SK-N-SH treated with all-trans-retinoic acid at 6 μM for 48 hours (cell line): ENCODE results near the gene TMEM217.
"Not testable (repeated sequence)": the region's sequence is repeated elsewhere in the genome, so short reads cannot be mapped to it uniquely, and the experiment has no call there.

Experiments used
- ATAC-seq: fragments of 200-7000 bp; cut with Tn5 transposase; 3 replicates; pipeline ENCODE4 v1.9.1; 2020; ENCODE audit warnings: mild to moderate bottlenecking, moderate library complexity
- ARNTL ChIP-seq: fragments of 450-650 bp; formaldehyde crosslinking; IDR thresholded peaks from 2 replicates; pipeline ENCODE4 v1.5.0; 2020; ENCODE audit warnings: low read depth, mild to moderate bottlenecking, moderate library complexity, borderline replicate concordance
- CSDC2 ChIP-seq: fragments of 250-450 bp; sonication (Bioruptor Pico); IDR thresholded peaks from 2 replicates; pipeline ENCODE4 v1.5.0; 2020; ENCODE audit warnings: mild to moderate bottlenecking, moderate library complexity
- ESRRG ChIP-seq: fragments of 250-450 bp; sonication (Bioruptor Pico); IDR thresholded peaks from 2 replicates; pipeline ENCODE4 v1.6.1; 2021; ENCODE audit warnings: mild to moderate bottlenecking
- GLIS3 ChIP-seq: fragments of 250-450 bp; sonication (Bioruptor Pico); IDR thresholded peaks from 2 replicates; pipeline ENCODE4 v1.5.0; 2020; ENCODE audit warnings: mild to moderate bottlenecking, moderate library complexity
- ISL1 ChIP-seq: fragments of 250-450 bp; sonication (Bioruptor Pico); IDR thresholded peaks from 2 replicates; pipeline ENCODE4 v2.1.2; 2022; ENCODE audit warnings: mild to moderate bottlenecking, moderate library complexity
- OSR1 ChIP-seq: fragments of 250-450 bp; sonication (Bioruptor Pico); IDR thresholded peaks from 2 replicates; pipeline ENCODE4 v1.8.0; 2022; ENCODE audit warnings: moderate library complexity, mild to moderate bottlenecking, inconsistent platforms
- SNAI2 ChIP-seq: fragments of 250-450 bp; sonication (Bioruptor Pico); IDR thresholded peaks from 2 replicates; pipeline ENCODE4 v1.5.0; 2020; ENCODE audit warnings: mild to moderate bottlenecking, moderate library complexity
- TCF4 ChIP-seq: fragments of 250-450 bp; sonication (Bioruptor Pico); IDR thresholded peaks from 2 replicates; pipeline ENCODE4 v1.8.0; 2021; ENCODE audit warnings: mild to moderate bottlenecking, moderate library complexity, borderline replicate concordance
- TOX ChIP-seq: fragments of 250-450 bp; sonication (Bioruptor Pico); IDR thresholded peaks from 2 replicates; pipeline ENCODE4 v1.8.0; 2021; ENCODE audit warnings: mild to moderate bottlenecking, moderate library complexity, borderline replicate concordance
- TSHZ2 ChIP-seq: fragments of 250-450 bp; sonication (Bioruptor Pico); IDR thresholded peaks from 2 replicates; pipeline ENCODE4 v1.5.0; 2020; ENCODE audit warnings: mild to moderate bottlenecking, moderate library complexity
- ZC3H10 ChIP-seq: fragments of 250-450 bp; sonication (Bioruptor Pico); IDR thresholded peaks from 2 replicates; pipeline ENCODE4 v1.5.1; 2021; ENCODE audit warnings: mild to moderate bottlenecking, moderate library complexity
- ZFP3 ChIP-seq: fragments of 250-450 bp; sonication (Bioruptor Pico); IDR thresholded peaks from 2 replicates; pipeline ENCODE4 v1.5.0; 2020; ENCODE audit warnings: mild to moderate bottlenecking, moderate library complexity
- ZFP30 ChIP-seq: fragments of 450-650 bp; formaldehyde crosslinking; IDR thresholded peaks from 2 replicates; pipeline ENCODE4 v1.5.0; 2022; ENCODE audit warnings: mild to moderate bottlenecking, moderate library complexity
- ZNF565 ChIP-seq: fragments of 450-650 bp; formaldehyde crosslinking; conservative IDR thresholded peaks from 2 replicates; pipeline ENCODE4 v1.5.0; 2020; ENCODE audit warnings: low read depth, mild to moderate bottlenecking, moderate library complexity
- ZNF70 ChIP-seq: fragments of 450-650 bp; formaldehyde crosslinking; IDR thresholded peaks from 2 replicates; pipeline ENCODE4 v1.5.0; 2020; ENCODE audit warnings: mild to moderate bottlenecking, moderate library complexity
- ZNF8 ChIP-seq: fragments of 450-650 bp; formaldehyde crosslinking; IDR thresholded peaks from 2 replicates; pipeline ENCODE4 v1.5.0; 2020; ENCODE audit warnings: mild to moderate bottlenecking, moderate library complexity
- TF ChIP-seq, protein P1 (sequence below): fragments of 250-450 bp; sonication (Bioruptor Pico); IDR thresholded peaks from 2 replicates; pipeline ENCODE4 v1.5.1; 2021; ENCODE audit warnings: mild to moderate bottlenecking, moderate library complexity
- TF ChIP-seq, protein P2 (sequence below): fragments of 250-450 bp; sonication (Bioruptor Pico); IDR thresholded peaks from 2 replicates; pipeline ENCODE4 v1.8.0; 2020; ENCODE audit warnings: mild to moderate bottlenecking, moderate library complexity, borderline replicate concordance
- TF ChIP-seq, protein P3 (sequence below): fragments of 250-450 bp; sonication (Bioruptor Pico); IDR thresholded peaks from 2 replicates; pipeline ENCODE4 v1.8.0; 2021; ENCODE audit warnings: low read depth, mild to moderate bottlenecking, moderate library complexity, borderline replicate concordance

Gene TMEM217

DNA sequence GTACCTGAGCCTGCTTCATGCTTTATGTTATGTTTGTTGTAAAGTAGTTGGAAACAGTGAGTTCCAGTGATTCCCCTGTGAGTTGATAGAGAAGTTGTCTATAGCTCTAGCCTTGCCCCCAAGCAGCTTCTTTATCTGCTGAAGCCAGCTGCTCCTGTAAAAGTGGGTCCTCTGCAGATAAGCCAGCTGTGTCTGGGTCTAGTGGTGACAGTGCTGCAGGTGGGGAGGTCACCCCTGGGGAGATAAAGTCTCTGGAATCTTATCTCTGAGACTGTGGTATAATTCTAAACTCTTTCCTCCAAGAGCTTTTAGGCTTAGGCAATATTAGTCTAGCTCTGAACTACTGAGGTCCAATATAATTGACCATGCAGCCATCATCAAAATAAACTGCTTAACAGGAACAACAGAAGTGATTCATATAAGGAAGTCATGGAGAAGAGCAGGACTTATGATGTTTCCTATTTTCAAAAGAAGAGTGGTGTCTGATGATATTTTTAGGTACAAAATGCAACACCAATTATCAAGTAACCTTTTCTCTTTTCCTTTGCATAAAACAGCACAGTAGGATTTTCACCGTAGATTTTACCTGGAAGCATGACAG lies 44.2 kb upstream of the TMEM217 start:
- TF ChIP-seq, protein P1, sequence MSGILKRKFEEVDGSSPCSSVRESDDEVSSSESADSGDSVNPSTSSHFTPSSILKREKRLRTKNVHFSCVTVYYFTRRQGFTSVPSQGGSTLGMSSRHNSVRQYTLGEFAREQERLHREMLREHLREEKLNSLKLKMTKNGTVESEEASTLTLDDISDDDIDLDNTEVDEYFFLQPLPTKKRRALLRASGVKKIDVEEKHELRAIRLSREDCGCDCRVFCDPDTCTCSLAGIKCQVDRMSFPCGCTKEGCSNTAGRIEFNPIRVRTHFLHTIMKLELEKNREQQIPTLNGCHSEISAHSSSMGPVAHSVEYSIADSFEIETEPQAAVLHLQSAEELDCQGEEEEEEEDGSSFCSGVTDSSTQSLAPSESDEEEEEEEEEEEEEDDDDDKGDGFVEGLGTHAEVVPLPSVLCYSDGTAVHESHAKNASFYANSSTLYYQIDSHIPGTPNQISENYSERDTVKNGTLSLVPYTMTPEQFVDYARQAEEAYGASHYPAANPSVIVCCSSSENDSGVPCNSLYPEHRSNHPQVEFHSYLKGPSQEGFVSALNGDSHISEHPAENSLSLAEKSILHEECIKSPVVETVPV = no peak
- TF ChIP-seq ZNF565 (CRISPR knock-in tag) (no peak), ZFP3 (CRISPR knock-in tag) (no peak), OSR1 (CRISPR knock-in tag) (no peak), ZNF70 (CRISPR knock-in tag) (no peak)
- TF ChIP-seq, all 23 proteins: peak for 0
- no peak for ATAC-seq

DNA sequence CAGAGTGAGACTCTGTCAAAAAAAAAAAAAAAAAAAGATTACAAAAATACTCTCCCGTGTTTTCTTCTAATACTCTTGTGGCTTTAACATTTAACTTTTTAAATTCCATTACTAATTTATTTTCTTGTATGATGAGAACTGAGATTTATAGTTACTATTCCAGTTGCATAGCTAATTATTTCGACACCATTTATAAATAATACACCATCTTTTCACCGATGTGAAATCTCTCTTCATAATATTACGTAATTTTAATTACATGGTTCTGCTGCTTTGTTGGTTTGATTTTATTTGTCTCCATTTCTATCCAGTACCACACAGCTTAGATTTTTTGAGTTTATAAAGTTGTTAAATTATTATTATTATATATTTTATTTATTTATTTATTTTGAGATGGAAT lies 42.0 kb upstream of the TMEM217 start:
- no peak for ATAC-seq
- no peak for TF ChIP-seq ZNF70 (CRISPR knock-in tag)
- TF ChIP-seq ESRRG = no peak
- TF ChIP-seq, protein P1 = no peak
- no peak for TF ChIP-seq ZNF565 (CRISPR knock-in tag)
- no peak for TF ChIP-seq ZFP3 (CRISPR knock-in tag)
- no peak for TF ChIP-seq ZFP30 (CRISPR knock-in tag)
- TF ChIP-seq, protein P2, sequence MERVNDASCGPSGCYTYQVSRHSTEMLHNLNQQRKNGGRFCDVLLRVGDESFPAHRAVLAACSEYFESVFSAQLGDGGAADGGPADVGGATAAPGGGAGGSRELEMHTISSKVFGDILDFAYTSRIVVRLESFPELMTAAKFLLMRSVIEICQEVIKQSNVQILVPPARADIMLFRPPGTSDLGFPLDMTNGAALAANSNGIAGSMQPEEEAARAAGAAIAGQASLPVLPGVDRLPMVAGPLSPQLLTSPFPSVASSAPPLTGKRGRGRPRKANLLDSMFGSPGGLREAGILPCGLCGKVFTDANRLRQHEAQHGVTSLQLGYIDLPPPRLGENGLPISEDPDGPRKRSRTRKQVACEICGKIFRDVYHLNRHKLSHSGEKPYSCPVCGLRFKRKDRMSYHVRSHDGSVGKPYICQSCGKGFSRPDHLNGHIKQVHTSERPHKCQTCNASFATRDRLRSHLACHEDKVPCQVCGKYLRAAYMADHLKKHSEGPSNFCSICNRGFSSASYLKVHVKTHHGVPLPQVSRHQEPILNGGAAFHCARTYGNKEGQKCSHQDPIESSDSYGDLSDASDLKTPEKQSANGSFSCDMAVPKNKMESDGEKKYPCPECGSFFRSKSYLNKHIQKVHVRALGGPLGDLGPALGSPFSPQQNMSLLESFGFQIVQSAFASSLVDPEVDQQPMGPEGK (CRISPR knock-in tag) = no peak
- no peak for TF ChIP-seq ARNTL (CRISPR knock-in tag)
- TF ChIP-seq TOX = no peak
- TF ChIP-seq SNAI2 = no peak
- TF ChIP-seq CSDC2 (CRISPR knock-in tag) = no peak
- no peak for TF ChIP-seq TSHZ2
- no peak for TF ChIP-seq ZC3H10 (CRISPR knock-in tag)
- TF ChIP-seq ZNF8 (CRISPR knock-in tag) = no peak
- TF ChIP-seq TCF4 (CRISPR knock-in tag) = no peak
- TF ChIP-seq ISL1 (CRISPR knock-in tag) = no peak
- TF ChIP-seq GLIS3 = no peak
- TF ChIP-seq, protein P3, sequence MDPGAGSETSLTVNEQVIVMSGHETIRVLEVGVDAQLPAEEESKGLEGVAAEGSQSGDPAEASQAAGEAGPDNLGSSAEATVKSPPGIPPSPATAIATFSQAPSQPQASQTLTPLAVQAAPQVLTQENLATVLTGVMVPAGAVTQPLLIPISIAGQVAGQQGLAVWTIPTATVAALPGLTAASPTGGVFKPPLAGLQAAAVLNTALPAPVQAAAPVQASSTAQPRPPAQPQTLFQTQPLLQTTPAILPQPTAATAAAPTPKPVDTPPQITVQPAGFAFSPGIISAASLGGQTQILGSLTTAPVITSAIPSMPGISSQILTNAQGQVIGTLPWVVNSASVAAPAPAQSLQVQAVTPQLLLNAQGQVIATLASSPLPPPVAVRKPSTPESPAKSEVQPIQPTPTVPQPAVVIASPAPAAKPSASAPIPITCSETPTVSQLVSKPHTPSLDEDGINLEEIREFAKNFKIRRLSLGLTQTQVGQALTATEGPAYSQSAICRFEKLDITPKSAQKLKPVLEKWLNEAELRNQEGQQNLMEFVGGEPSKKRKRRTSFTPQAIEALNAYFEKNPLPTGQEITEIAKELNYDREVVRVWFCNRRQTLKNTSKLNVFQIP = no peak

DNA sequence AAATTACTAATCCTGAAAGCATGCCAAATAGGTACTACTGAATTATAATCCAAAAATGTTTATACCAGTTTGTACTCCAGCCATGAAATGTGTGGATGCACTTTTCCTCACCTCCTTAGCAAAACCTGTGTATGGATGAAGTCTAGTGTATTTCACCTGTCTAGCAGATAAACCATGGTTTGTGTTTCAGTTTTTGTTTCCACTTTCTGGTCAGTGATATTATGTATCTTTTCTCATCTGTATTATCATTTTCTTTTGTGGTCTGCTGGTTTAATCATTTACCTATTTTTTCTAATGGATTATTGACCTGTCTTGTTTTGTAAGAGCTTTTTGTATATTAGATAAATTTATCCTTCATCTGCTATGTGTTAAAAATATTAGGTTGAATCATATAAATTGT lies 41.0 kb upstream of the TMEM217 start:
- TF ChIP-seq TCF4 (CRISPR knock-in tag) = no peak
- TF ChIP-seq, all 23 proteins: peak for 0
- no peak for ATAC-seq

DNA sequence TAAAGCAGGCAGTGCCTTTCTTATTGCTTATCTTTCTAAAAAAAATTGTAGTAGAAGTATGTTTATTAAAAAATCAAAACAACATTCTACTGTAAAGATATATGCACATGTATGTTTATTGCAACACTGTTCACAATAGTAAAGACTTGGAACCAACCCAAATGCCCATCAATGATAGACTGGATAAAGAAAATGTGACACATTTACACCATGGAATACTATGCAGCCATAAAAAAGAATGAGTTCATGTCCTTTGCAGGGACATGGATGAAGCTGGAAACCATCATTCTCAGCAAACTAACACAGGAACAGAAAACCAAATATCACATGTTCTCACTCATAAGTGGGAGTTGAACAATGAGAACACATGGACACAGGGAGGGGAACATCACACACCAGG lies 39.7 kb upstream of the TMEM217 start:
- not testable (repeated sequence) for ATAC-seq
